ENCODE data around the gene PPDPF.

The PPDPF gene

GRCh38 chr20:63496596-63497120 is 23.9 kb upstream of the PPDPF start:
- Histone ChIP-seq H3K4me1 (peaks cover 0 to 35% (median 28%) of the 10 kb centered on the region in 4 donors), H3K9me3 (no peaks in the 10 kb centered on the region), H3K36me3 (no peaks in the 10 kb centered on the region), H3K4me3 (peak overlapping the region; percentile 14 to 42), H3K27me3 (peaks cover 0 to 84% of the 10 kb centered on the region in 2 donors), H3K27ac (no peak overlapping the region)
- no peak for DNase-seq
- no peak for TF ChIP-seq CTCF (IDR thresholded peaks at IDR 0.05)
- intact Hi-C loops (cut with DNase I; ENCODE audit: low total_unique reads): no loop called here

- Histone ChIP-seq H3K4me3 (no peak overlapping the region), H3K4me1 (peaks cover 0 to 35% (median 28%) of the 10 kb centered on the region in 4 donors), H3K27ac (no peak overlapping the region), H3K27me3 (peaks cover 0 to 91% of the 10 kb centered on the region in 2 donors), H3K9me3 (no peaks in the 10 kb centered on the region), H3K36me3 (no peaks in the 10 kb centered on the region)
- no peak for TF ChIP-seq CTCF (IDR thresholded peaks at IDR 0.05)
- no peak for DNase-seq
- intact Hi-C loops (cut with DNase I; ENCODE audit: low total_unique reads): no loop called here
These were observed 23.2 kb upstream of the PPDPF start for GRCh38 chr20:63497138-63497945.

DNA sequence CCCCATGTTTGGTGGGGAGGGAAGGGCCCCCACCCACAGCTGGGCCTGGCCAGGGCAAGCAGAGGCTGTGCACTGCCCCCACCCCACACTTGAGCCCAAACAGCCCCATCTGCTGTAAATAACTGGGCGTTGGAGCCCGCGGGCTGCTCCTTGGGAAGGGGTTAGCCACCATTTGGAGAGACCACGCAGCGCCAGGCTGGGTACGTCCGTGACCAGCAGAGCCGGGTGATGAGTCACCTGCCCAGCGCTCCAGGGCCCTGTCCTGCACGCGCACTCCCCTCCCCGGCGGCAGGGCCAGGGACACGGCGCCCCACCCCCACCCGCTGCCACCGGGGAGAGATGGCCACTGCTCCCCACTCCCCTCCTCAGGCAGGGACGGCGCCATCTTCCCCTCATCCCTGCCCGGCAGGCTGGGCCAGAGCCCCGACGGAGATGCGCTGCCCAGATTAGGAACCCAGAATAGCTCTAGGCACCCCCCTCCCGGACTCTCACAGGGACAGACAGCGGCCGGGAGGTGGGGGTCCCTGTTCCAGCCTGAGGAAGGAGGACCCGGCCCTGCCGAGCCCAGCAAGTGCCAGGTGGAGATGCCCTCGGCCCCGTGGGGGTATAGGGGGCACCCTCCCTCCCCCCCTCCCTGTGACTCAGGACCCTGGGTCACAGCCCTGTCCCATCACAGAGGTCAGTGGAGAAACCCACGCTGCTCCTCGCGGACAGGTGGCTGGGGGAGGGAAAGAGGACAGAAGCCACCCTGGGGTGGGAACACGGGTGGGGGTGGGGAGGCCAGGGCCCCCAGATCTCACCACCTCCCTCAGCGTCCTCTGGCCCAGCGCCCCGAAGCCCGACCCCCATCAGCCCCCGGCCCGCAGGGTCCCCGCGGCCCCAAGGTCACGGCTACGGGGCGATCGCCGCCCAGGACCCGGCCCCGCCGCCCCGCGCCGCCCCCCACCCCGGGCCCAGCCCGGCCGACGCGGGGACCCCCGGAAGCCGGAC is 22.3 kb upstream of the PPDPF start:
- H3K36me3 ChIP-seq: no peaks in the 10 kb centered on the region
- no peak overlapping the region for H3K27ac ChIP-seq
- intact Hi-C loops (cut with DNase I; ENCODE audit: low total_unique reads): no loop called here
- H3K4me3 ChIP-seq: peak overlapping the region in 1 of 2 donors; percentile 41
- no peaks in the 10 kb centered on the region for H3K9me3 ChIP-seq
- peaks cover 0 to 35% (median 28%) of the 10 kb centered on the region in 4 donors for H3K4me1 ChIP-seq
- DNase-seq: no peak
- H3K27me3 ChIP-seq: peaks cover 0 to 95% of the 10 kb centered on the region in 2 donors
- TF ChIP-seq CTCF (IDR thresholded peaks at IDR 0.05): no peak

DNA sequence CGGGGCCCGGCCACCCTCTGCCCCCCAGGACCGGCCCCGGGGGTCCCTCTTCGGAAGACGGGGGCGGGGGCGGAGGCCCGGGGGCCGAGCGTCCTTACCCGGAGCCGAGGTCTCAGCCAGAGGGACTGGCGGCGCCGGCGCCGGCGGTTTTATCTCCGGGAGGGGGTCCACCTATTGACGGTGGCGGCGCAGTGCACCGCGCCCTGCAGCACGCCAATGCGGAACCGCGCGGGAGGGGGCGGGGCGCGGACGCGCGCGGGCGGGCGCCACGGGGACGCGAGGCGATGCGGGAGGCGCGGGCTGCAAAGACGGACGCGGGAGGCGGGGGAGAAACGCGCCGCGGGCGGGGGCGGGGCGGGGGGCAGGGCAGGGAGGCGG is 21.6 kb upstream of the PPDPF start, which contains the start of gene EEF1A2:
TSS of gene EEF1A2 (minus strand) at position 124 of the 378 bp plus-strand sequence. CDS start 1,320 bp downstream, outside the sequence.
- no peaks in the 10 kb centered on the region for H3K9me3 ChIP-seq
- H3K27ac ChIP-seq: no peak within 1 kb of the TSS
- no peak for TF ChIP-seq CTCF (IDR thresholded peaks at IDR 0.05)
- H3K4me1 ChIP-seq: peaks cover 0 to 35% (median 28%) of the 10 kb centered on the region in 4 donors
- H3K36me3 ChIP-seq: no peaks in the 10 kb centered on the region
- peaks cover 0 to 96% of the 10 kb centered on the region in 2 donors for H3K27me3 ChIP-seq
- intact Hi-C loops (cut with DNase I; ENCODE audit: low total_unique reads): no loop called here
- DNase-seq: no peak
- H3K4me3 ChIP-seq: peak within 1 kb of the TSS; percentile 28 to 41

- H3K36me3 ChIP-seq: no peaks in the 10 kb centered on the region
- TF ChIP-seq CTCF (IDR thresholded peaks at IDR 0.05): no peak
- intact Hi-C loops (cut with DNase I; ENCODE audit: low total_unique reads): no loop called here
- H3K27me3 ChIP-seq: peaks cover 0 to 91% of the 10 kb centered on the region in 2 donors
- peaks cover 0 to 3% (median 2%) of the 10 kb centered on the region in 3 donors for H3K9me3 ChIP-seq
- no peak for DNase-seq
- peaks cover 0 to 35% (median 28%) of the 10 kb centered on the region in 4 donors for H3K4me1 ChIP-seq
- H3K4me3 ChIP-seq: peak overlapping the region; percentile 28 to 41
- H3K27ac ChIP-seq: no peak overlapping the region
These were observed 21.1 kb upstream of the PPDPF start for GRCh38 chr20:63499338-63499969.
